ENCODE measurements around the gene NUPR1. TPM values are rescaled to one million over a fixed set of nuclear protein-coding genes. Genes with fewer than 3 reads are reported as not detected.

NUPR1 gene, protein sequence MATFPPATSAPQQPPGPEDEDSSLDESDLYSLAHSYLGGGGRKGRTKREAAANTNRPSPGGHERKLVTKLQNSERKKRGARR
- total RNA-seq (2021; fragmentation: NEBNext Ultra II Directional; extraction: Animal tissue kit (Norgen Biotek cat#: 25700)) = 10 to 100 TPM; 31.9 to 60.3 (median 43.7) TPM
- long read RNA-seq, full-length matches to known transcripts = 94 of 95 reads
- long read RNA-seq, partial matches to known transcripts = 1 of 95 reads
- long read RNA-seq, other reads (novel, unspliced or antisense) = 0 of 95 reads

- peaks cover 24% of the 10 kb centered on the region for H3K36me3 Mint-ChIP-seq (ENCODE audit: low read depth)
- TF ChIP-seq, protein P1, sequence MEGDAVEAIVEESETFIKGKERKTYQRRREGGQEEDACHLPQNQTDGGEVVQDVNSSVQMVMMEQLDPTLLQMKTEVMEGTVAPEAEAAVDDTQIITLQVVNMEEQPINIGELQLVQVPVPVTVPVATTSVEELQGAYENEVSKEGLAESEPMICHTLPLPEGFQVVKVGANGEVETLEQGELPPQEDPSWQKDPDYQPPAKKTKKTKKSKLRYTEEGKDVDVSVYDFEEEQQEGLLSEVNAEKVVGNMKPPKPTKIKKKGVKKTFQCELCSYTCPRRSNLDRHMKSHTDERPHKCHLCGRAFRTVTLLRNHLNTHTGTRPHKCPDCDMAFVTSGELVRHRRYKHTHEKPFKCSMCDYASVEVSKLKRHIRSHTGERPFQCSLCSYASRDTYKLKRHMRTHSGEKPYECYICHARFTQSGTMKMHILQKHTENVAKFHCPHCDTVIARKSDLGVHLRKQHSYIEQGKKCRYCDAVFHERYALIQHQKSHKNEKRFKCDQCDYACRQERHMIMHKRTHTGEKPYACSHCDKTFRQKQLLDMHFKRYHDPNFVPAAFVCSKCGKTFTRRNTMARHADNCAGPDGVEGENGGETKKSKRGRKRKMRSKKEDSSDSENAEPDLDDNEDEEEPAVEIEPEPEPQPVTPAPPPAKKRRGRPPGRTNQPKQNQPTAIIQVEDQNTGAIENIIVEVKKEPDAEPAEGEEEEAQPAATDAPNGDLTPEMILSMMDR (IDR thresholded peaks at IDR 0.05) = no peak
- DNase-seq = peak; percentile 93
- H3K9me3 Mint-ChIP-seq = no peaks in the 10 kb centered on the region
- peaks cover 27% of the 10 kb centered on the region for H3K4me1 Mint-ChIP-seq (ENCODE audit: low read depth)
- peaks cover 3% of the 10 kb centered on the region for H3K27me3 Mint-ChIP-seq (ENCODE audit: insufficient read depth)
- peak within 1 kb of the TSS; percentile 94 for H3K27ac Mint-ChIP-seq
- H3K4me3 Mint-ChIP-seq = peak within 1 kb of the TSS; percentile 90
These were observed at the start of gene NUPR1 for GRCh38 chr16:28538733-28539596. NUPR1 (minus strand) TSS chr16:28538974; CDS start chr16:28538907, 67 bp downstream.

DNA sequence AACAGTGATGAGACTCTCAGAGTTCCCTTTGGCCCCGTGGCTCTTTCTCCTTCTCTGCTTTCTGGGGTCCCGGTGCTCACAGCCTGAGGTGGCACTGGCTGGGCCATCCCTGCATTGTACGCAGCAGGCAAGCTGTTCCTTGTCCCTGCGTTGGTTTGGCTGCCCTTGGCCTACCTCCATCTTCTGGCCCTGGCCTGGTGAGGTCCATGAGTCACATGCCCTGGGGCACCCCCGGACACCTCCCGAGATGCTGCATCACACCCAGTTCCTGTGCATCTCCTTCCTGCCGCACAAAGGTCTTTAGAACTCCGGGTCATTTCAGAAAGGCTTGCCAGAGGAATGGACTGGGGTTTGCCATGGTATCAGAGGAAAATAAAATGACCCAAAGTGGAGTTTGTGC is 48.6 kb upstream of the NUPR1 start:
- peak; percentile 80 for DNase-seq
- H3K9me3 Mint-ChIP-seq = no peaks in the 10 kb centered on the region
- TF ChIP-seq, protein P1 (IDR thresholded peaks at IDR 0.05) = no peak
- H3K36me3 Mint-ChIP-seq (ENCODE audit: low read depth) = peaks cover 27% of the 10 kb centered on the region
- H3K27ac Mint-ChIP-seq = no peak overlapping the region; the same call in 1 of the 2 replicates
- no peak overlapping the region for H3K4me3 Mint-ChIP-seq
- peaks cover 10% of the 10 kb centered on the region for H3K4me1 Mint-ChIP-seq (ENCODE audit: low read depth)
- H3K27me3 Mint-ChIP-seq (ENCODE audit: insufficient read depth) = peaks cover 7% of the 10 kb centered on the region

- Mint-ChIP-seq H3K36me3 (ENCODE audit: low read depth) (peaks cover 28% of the 10 kb centered on the region), H3K27me3 (ENCODE audit: insufficient read depth) (peaks cover 7% of the 10 kb centered on the region)
- no peak for DNase-seq
These were observed 47.7 kb upstream of the NUPR1 start for GRCh38 chr16:28586466-28586865.

GRCh38 chr16:28585674-28586073 is 46.9 kb upstream of the NUPR1 start:
- no peak overlapping the region for H3K4me3 Mint-ChIP-seq
- peaks cover 33% of the 10 kb centered on the region for H3K36me3 Mint-ChIP-seq (ENCODE audit: low read depth)
- DNase-seq = no peak
- H3K9me3 Mint-ChIP-seq = no peaks in the 10 kb centered on the region
- TF ChIP-seq, protein P1 (IDR thresholded peaks at IDR 0.05) = no peak
- H3K27me3 Mint-ChIP-seq (ENCODE audit: insufficient read depth) = peaks cover 5% of the 10 kb centered on the region
- H3K27ac Mint-ChIP-seq = no peak overlapping the region
- peaks cover 10% of the 10 kb centered on the region for H3K4me1 Mint-ChIP-seq (ENCODE audit: low read depth)

More at GRCh38 chr16:28586466-28586865, 47.7 kb upstream of the NUPR1 start:
- TF ChIP-seq, protein P1 (IDR thresholded peaks at IDR 0.05) = no peak
- Mint-ChIP-seq H3K9me3 (no peaks in the 10 kb centered on the region), H3K4me1 (ENCODE audit: low read depth) (peaks cover 10% of the 10 kb centered on the region), H3K4me3 (no peak overlapping the region), H3K27ac (no peak overlapping the region)

- H3K4me3 Mint-ChIP-seq = no peak overlapping the region
- H3K36me3 Mint-ChIP-seq (ENCODE audit: low read depth) = peaks cover 28% of the 10 kb centered on the region
- TF ChIP-seq, protein P1 (IDR thresholded peaks at IDR 0.05) = no peak
- peaks cover 1% of the 10 kb centered on the region; the same call in 1 of the 2 replicates for H3K27me3 Mint-ChIP-seq (ENCODE audit: insufficient read depth)
- DNase-seq = no peak
- no peaks in the 10 kb centered on the region for H3K4me1 Mint-ChIP-seq (ENCODE audit: low read depth)
- H3K9me3 Mint-ChIP-seq = no peaks in the 10 kb centered on the region
- H3K27ac Mint-ChIP-seq = no peak overlapping the region
These were observed 42.0 kb upstream of the NUPR1 start for GRCh38 chr16:28580726-28581315.
